HG02938 (cell line): Measurements from ENCODE around the gene GLIS1.

Source experiments
- ATAC-seq: cut with Tn5 transposase; IDR thresholded peaks from one replicate; pipeline ENCODE4 v1.9.1; 2021; ENCODE audit warnings: mild to moderate bottlenecking, moderate library complexity; ENCODE audit not compliant: unreplicated experiment

GLIS1 gene

DNA sequence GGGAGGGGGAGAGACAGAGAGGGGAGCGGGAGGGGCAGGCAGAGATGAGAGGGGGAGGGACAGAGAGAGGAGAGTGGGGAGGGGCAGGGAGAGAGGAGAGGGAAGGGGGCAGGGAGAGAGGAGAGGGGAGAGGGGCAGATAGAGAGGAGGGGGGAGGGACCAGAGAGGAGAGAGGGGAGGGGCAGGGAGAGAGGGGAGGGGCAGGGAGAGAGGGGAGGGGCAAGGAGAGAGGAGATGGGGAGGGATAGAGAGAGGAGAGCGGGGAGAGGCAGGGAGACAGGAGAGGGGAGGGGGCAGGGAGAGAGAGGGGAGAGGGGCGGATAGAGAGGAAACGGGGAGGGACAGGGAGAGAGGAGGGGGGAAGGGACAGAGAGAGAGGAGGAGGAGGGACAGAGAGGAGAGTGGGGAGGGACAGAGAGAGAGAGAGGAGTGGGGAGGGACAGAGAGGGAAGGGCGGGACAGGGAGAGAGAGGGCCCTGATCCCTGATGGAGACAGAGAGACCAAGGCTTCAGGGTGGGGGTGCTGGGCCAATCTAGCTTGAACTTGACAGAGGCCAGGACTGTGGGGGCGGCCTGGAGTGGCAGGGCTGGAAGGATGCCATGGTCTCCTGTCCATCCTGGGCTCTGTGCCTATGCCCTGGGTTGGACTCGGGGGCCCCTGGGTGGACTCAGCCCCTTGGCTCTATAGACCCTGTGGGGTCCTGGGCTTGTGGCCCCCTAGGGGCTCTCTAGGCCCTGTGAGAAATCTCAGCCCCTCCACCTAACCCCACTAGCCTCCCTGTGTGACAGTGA, 236.1 kb downstream of the GLIS1 start:
- no peak for ATAC-seq

DNA sequence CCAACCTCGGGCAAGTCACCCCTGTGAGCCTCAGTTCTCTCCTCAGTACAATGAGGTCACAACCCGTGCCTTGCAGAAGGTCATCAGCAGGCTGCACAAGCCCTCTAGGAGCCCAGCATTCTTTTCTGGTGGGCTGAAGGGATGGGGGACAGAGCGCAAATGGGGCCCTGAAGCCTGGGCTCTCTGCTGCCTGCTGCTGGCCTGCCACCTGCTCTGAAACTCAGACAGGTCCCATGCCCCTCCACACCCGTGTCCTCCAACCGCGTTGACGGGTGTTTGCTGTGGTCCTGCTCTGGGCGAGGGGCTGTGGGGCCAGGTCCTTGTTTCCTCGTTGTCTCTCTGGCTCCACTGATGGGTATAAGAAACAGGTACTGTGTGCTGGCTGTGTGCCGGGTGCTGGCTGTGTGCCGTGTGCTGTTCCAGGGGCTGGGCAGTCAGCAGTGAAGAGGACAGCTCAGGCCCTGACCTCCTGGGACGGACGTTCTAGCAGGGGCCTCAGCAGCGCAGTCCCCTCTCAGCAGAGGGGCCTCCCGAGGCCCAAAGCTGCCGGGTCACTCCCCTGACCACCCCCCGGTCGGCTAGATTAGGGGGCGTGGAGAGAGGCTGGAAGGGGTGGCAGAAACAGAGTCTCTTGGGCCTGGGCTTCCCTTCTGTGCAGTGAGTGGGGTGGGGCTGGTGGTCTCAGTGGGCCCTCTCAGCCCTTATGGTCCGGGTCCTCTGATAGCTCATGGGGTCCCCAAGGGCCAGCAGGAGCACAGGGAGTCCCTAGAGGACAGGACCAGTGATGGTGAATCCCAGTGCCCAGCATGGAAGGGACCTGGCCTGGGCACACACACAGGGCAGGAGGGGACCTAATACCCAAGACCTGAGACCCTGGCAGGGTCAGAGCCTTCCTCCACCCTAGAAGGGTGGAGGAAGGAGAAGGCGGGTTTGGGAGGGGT, 237.6 kb downstream of the GLIS1 start:
- no peak for ATAC-seq

DNA sequence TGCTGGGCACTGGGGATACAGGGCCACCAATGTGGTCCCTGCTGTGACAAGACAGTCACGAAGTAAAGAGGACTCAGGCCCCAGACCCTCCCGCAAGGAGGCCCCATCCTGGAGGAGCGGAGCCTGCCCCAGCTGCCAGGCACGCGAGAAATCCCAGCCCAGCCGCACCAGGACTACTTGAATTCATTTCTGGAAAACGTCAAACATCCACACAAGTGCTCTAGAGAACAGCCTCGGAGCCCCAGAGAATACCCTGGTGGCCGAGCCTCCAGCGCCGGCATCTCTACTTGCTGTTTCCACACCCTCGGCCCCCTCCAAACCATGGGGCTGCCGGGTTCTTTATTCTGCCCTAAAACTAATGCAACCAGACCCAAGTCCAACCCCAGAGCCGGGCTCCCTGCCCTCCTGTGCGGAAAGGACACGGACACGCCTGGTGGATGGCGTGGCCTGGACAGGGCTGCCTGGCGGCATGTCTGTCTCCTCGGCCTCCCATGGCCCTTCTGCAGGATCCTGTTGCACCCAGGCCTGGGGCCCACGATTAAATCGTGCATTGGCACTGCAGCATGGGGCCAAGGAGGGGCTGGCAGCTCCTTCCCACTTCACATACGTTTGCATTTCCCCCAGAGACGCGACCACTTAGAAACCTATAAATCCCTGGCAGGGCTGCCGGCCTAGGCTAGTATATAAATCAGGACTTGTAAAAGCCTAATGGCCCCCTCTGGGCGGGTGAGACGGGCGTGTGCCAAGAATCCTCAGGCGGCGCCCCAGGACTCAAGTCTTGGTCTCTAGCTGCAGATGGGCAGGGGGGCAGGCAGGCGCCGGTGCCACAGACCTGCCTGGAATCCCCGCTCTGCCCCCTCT, 238.5 kb downstream of the GLIS1 start:
- no peak for ATAC-seq

DNA sequence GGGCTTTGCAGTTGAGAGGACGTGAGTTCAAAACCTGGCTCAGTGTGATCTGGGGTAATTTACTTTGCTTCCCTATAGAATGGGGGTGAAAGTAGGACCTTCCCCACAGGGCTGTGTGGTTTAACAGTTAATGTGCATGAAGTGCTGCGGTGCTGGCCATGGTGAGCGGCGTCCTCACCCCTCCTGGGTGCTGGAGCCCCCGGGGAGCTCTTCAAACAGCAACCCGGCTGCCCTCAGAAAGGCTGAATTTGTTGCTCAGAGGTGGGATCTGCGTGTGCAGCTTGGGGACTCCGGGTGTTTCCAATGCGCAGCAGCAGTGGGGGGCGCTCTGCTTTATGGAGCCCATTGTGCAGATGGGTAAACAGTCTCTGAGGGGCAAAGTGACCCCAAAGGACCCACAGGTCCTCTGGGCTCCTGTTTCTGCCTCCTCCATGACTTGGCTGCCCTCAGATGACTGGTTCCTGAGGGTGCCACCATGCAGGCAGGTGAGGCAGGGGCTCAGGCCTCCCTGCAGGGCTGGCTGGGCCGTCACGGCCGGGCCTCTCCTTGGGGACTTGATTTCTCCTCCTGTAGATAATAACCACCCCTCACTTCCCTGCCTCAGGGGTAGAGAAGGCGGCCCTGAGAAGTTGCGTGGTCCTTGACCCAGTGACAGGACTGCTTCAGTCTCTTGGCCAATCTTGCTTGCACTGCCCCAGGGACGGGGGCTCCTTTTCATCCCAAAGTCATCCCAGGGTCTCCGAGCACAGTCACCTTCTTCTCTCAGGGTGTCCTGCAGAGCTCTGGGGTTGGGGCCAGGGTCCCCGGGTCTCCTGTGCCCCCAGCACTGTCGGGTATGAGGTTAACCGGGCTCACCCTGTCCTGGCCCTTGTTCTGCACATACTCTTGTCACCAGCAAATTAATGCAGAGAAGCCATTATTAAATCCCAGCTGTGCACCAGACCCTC, 239.4 kb downstream of the GLIS1 start:
- ATAC-seq: no peak

DNA sequence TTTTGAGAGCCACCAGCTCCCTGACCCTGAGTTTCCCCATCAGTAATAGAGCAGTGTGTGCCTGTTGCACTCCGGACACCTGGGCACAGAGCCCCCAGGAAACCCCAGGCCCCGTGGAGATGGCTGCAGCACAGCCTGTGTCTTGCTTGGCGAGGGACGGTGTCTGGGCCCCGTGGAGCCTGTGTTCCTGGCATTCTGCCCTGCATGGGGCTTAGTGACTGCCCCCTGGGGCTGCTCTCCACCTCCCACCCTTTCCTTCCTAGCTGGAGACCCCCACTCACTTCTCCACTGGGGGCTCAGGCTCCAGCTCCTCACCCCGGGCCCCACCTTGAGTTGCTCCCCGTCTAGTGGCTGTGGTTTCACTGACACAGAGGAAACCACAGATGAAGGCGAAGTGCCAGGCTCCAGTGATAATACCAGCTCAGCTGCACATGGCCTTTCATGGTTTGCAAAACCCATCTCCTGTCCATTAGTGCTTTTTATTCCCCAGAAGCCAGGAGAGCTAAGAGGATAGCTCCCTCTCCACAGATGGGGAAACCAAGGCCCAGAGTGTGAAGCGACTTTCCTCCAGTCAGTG, 240.3 kb downstream of the GLIS1 start:
- no peak for ATAC-seq

DNA sequence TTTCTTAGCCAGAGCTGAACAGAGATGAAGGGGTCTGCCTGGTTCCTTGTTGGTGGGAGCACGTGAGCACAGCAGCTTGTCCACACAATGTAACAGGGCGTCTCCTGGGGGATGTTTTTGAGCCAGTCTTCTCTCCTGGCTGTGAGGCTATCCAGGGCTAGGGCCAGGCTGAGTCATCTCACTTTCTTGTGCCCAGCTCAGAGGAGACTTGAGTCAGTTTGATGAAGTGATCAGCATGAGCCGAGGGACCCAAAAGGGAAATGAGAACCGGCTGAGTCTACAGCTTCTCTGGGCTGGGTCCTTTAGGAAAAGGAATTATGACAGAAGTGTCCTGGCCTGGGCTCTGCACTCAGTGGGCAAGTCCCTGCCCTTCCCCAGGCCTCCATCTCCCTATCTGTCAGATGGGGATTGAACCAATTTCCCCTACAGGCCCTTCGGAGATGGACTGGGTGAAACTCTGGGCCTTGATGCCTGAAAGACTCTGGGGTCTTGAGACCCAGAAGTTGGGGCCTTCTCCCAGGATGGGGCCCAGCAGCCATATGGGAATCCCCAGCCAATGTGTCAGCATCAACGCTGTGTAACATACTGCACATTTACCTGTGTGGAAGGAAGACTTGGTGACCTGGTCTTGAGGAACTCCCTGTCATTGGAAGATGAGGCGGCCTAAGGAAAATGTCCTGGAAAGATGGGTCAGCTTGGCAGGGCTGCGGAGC, 243.2 kb downstream of the GLIS1 start:
- ATAC-seq: no peak

DNA sequence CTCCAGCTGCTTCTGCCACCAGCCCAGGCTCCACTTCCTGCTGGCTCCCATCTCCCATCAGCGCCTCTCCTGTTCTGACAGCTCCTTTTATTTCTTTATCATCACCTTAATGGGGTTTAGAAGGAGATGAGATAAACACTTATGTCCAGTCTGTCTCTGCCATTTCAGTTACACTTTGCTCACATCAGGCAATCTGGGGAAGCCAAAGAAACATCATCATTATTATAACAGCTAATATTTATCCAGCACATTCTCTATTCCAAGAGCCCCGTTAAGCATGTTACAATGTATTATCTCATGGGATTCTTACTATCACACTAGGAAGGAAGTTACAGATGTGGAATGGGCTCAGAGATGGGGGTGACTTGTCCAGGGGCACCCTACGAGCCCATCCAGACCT, 248.6 kb downstream of the GLIS1 start:
- ATAC-seq: no peak

DNA sequence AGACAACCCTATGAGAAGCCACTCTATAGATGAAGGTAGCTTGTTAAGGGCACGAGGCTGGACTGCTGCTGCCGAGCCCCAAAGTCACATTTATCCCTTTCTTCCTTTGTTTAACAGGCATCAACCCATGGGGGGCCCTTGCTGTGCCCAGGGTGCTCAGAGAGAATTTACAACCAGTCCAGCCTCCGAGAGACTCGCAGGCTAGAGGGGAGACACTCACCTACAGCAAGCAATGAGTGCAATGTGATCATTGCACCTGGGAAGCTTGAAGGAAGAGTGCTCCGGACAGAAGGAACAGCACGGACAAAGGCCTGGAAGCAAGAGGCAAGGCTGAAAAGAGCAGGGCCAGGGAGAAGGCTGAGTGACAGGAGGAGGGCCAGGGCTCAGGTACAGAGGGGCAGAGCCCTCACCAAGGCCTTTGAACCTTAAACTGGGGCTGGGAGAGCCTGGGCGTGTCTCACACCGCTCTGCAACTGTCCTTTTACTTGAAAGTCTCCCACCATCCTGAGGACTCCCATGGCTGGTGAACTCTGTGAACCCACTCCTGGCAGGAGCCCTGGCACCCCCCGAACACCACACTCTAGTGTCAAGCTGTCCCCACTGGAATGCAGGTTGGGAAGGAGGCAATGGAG, 252.5 kb downstream of the GLIS1 start:
- no peak for ATAC-seq

DNA sequence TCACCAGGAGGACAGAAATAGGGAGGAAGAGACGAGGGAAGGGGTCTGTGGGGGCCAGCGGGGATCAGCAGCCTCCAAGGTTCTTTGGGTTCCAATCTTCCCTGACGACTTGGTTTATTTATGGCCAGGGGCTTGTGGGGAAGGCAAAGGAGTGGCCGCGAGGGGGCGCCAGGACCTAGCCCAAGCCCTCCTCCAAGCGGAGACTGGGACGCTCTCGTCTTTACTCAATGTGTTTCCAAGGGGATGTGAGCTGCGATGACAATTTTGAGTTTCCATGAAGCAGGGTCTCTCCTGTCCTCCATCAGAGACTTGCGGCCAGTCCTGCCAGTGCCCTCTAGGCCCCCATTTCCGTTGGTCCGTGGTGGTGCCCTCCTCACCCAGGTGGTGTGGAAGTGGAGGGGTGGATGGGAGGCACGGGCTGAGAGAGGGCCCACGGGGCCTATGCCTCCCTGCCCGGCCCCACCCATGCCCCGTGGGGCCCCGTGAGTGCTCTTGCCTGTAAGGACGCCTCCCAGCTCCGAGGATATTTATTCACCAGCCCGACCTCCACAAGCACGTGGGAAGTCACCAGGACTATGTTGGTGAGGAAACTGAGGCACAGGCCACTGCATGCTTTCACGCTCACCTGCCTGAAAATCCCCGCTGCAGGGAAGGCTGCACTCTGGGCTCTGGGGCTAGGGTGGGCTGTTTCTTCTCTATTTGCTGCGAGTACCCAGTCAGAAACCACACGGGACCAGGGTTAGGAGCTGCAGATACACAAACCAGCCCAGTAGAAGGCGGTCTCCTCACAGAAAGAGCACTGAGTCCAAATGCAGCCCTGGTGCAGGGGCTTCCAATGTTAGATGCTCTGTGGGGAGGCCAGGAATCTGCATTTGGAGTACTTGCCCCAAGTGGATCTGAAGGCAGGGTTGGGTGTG, 253.2 kb downstream of the GLIS1 start:
- ATAC-seq: no peak

DNA sequence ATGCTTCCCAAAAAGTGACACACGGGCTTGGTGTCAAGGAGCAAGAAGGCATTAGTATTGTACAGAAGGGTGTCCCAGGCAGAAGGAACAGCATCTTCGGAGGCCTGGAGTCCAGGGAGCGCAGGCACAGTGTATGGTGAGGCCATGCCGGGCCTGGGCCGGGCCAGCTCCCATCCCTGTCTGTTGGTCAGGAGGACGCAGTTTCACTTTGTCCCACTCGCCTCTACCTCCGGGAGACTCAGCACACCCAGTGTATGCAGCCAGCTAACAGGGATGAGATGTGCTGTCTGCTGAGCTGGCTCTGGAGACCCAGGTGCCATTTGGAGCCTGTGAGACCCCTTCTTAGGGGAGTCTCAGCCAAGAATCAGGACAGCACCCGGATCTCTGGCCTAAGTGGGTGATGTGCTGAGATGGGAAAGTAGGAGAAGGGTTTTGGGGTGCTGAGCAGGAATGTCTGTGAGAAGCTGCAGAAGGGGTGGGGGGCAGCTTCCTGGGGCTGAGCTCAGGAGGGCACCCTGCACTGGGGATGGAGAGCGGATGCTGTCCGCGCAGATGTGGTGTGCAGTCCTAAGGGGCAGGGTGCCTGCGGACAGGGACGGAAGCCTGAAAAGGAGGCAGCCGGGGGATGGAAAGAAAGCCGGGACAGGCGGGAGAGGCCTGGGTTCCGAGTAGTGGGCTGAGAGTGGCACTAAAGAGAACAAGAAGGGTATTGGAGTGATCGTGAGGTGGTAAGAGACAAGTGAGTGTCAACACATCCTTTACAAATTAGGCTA, 254.1 kb downstream of the GLIS1 start:
- no peak for ATAC-seq

DNA sequence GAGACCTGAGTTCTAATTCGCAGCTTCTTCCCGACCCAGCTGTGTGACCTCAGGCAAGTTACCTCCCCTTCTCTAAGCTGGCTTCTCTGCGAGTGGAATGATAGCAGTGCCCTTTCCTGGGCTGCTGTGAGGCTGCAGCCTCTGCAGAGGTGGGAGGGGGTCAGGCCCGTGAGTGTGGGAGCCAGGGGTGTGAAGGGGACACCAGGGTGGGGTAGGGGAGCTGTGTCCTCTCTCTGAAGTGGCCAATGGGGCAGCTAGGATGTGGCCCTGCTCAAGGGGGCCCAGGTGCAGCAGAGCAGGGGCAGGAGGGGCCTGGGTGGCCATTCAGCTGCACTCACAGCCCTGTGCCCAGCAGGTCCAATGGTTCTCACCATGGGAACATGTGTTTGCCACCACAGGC, 255.3 kb downstream of the GLIS1 start:
- ATAC-seq: no peak

DNA sequence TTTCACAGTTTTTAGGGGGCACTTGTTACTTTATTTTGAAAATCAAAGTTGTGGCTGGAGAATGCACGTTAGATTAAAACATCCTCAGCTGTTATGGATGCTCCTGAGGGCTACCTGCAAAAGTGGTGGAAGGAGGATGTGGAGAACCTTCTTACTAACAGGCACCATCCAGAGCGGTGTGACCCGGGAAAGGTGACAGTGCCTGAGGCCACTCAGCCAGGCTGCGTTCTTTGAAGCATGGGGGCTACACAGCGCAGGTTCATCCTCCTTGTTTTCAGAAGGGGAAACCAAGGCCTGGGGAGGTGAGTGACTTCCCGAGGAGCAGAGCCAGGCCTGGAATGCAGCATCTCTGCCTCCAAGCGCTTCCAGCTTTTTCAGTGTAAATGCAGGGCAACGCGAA, 255.8 kb downstream of the GLIS1 start:
- no peak for ATAC-seq

DNA sequence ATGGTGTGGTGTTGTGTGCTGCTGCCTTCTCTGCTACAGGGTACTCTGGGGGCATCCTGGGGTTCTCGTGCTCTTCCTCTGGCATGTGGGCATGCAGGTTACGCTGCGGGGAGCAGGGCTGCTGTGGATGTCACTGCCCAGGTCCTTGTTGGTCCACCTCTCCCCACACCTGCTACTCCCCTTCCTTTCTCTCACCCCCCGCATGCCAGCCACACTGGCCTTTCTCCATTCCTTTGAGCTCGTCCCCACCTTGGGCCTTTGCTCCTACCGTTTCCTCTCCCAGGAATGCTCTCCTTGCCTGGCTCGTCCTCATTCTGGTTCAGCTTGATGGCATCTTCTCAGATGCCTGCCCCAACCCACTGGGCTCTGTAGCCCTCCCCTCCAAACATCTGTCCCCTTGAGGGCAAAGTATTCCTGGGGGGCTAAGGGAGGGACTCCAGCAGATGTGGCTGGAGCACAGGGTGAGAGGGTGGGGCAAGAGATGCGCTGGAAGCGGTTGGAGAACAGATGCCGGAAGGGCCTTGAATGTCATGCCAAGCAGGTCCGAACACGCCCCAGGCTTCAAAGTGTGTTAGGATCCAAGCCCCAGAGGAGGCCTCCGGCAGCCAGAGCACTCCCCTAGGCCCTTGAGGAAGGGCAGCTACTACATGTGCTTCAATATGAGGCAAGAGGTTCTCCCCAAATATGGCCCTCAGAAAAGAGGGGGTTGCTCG, 256.4 kb downstream of the GLIS1 start:
- ATAC-seq: no peak

DNA sequence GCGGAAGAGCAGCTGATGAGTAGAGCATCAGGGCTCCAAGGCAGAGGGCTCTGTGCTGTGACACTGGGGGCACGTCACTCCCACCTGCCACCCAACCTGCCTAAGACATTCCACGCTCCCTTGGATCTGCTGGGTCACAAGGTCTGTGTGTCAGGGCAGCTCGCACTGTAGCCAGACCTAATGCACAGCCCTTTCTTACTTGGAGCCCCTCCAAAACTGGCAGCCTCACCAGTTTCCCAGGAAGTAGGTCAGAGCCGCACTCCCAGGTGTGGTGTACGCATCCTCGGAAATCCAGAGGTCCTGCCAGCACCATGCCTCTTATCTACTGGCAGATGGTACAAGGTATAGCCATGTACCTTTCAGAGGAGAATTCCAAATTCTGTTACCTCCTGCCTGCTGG, 257.5 kb downstream of the GLIS1 start:
- ATAC-seq: no peak

DNA sequence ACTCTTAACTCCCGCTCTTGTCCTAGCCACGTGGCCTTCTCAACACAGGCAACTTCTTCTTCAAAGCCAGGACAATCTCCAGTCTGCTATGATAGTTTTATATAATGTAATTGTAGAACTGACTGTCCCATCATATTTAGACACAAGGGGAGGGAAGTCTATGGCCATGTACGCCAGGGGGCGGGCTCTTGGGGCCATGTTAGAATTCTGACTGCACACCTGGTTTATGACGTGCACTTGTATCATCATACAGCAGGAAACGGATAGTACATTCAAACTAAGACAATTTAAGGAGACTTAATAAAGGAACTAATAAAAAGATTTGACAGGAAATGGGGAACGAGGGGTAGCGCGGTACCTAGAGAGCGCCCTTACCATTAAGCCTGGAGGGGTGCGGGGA, 258.3 kb downstream of the GLIS1 start:
- ATAC-seq: no peak

DNA sequence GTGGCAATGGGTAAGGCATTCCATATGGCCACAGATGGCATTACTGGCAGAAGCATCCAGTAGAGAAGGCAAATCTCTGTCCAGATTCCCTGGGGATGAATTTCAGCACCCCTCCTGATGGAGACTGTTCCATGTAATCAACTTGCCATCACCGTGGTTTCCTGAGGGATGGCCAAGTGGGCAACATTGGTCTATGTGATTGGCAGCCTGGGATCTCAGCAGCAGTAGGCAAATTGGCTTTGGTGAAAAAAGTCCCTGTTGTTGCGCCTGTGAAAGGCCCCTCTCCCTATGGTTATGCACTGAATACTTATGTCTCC, 260.5 kb downstream of the GLIS1 start:
- no peak for ATAC-seq
